H1 (cell line): ENCODE data around the gene AQP10. TPM values are rescaled to one million over a fixed set of nuclear protein-coding genes. Genes with fewer than 3 reads are reported as not detected.
"Not testable (repeated sequence)": the region's sequence is repeated elsewhere in the genome, so short reads cannot be mapped to it uniquely, and the experiment has no call there.

Experiments
- CTCF ChIA-PET: fragments of 300-600 bp; sonication (Branson Sonifier 250); formaldehyde crosslinking; loops from one replicate; lab custom pipeline; 2021; ENCODE audit not compliant: partially characterized antibody; lab: Charles Lee
- POLR2A ChIA-PET: fragments of 300-600 bp; sonication (Branson Sonifier 250); formaldehyde crosslinking; loops from one replicate; lab custom pipeline; 2021; ENCODE audit warnings: inconsistent platforms; ENCODE audit not compliant: partially characterized antibody; lab: Charles Lee
- DNase-seq, 2 experiments: peaks; one replicate each; pipeline versions ENCODE4 v3.0.0 to v3.0.0-alpha.2; 2010 to 2022; ENCODE audit warnings: low spot score in 2 of 2, low read depth in 1 of 2, mixed read lengths in 1 of 2
- FAIRE-seq: peaks from 2 replicates; lab custom pipeline; 2011; peaks lifted over from hg19 to GRCh38; lab: Jason Lieb, UNC
- H2AFZ ChIP-seq: 2 replicates; pipeline ENCODE4 v1.8.1; 2012; ENCODE audit warnings: low read length, inconsistent platforms
- H2AK5ac ChIP-seq: 2 replicates; pipeline ENCODE4 v1.6.1; 2013; ENCODE audit warnings: low read depth, low read length
- H2BK120ac ChIP-seq: replicated peaks from 2 replicates; pipeline ENCODE3; 2013; ENCODE audit warnings: low read depth, low read length, inconsistent platforms
- H2BK12ac ChIP-seq: 2 replicates; pipeline ENCODE4 v1.6.1; 2013; ENCODE audit warnings: low read depth, low read length
- H2BK15ac ChIP-seq: 2 replicates; pipeline ENCODE4 v1.6.1; 2013; ENCODE audit warnings: low read length
- H2BK20ac ChIP-seq: 2 replicates; pipeline ENCODE4 v1.6.1; 2013; ENCODE audit warnings: low read length
- H2BK5ac ChIP-seq: 2 replicates; pipeline ENCODE4 v1.6.1; 2013; ENCODE audit warnings: low read depth, low read length
- H3K14ac ChIP-seq: 2 replicates; pipeline ENCODE4 v1.6.1; 2013; ENCODE audit warnings: inconsistent platforms; ENCODE audit not compliant: insufficient read length
- H3K18ac ChIP-seq: 2 replicates; pipeline ENCODE4 v1.6.1; 2013; ENCODE audit warnings: low read length; ENCODE audit errors: extremely low read depth
- H3K23ac ChIP-seq: 2 replicates; pipeline ENCODE4 v1.6.1; 2013; ENCODE audit warnings: inconsistent platforms; ENCODE audit not compliant: insufficient read length
- H3K23me2 ChIP-seq: 2 replicates; pipeline ENCODE4 v1.6.1; 2013; ENCODE audit warnings: low read depth, low read length
- H3K27ac ChIP-seq: 2 replicates; pipeline ENCODE4 v1.6.1; 2011; ENCODE audit warnings: low read depth, low read length, inconsistent platforms
- H3K27me3 ChIP-seq, 4 experiments: replicated peaks in 1 of 4; 1 replicate in 1 of 4; 2 replicates in 3 of 4; pipeline versions ENCODE4 v1.6.1 to v1.8.1; 2011 to 2013; ENCODE audit warnings: low read length in 3 of 4, mild to moderate bottlenecking in 3 of 4, inconsistent platforms in 2 of 4, mixed read lengths in 2 of 4, moderate library complexity in 1 of 4; ENCODE audit not compliant: control insufficient read depth in 3 of 4, insufficient read depth in 3 of 4; ENCODE audit errors: extremely low read depth in 1 of 4
- H3K36me3 ChIP-seq, 4 experiments: 2 replicates each; pipeline versions ENCODE4 v1.6.1 to v1.8.1; 2011 to 2013; ENCODE audit warnings: mild to moderate bottlenecking in 4 of 4, low read length in 3 of 4, moderate library complexity in 2 of 4, control low read depth in 1 of 4, inconsistent platforms in 1 of 4; ENCODE audit not compliant: insufficient read depth in 4 of 4, control insufficient read depth in 2 of 4
- H3K4ac ChIP-seq: replicated peaks from 2 replicates; pipeline ENCODE3; 2013; ENCODE audit warnings: low read length, low read depth, mixed read lengths, inconsistent platforms; ENCODE audit not compliant: insufficient read length
- H3K4me1 ChIP-seq, 4 experiments: replicated peaks in 1 of 4; 1 replicate in 1 of 4; 2 replicates in 3 of 4; pipeline versions ENCODE4 v1.6.1 to v1.8.1; 2011 to 2013; ENCODE audit warnings: low read length in 3 of 4, inconsistent platforms in 2 of 4, mixed read lengths in 1 of 4; ENCODE audit not compliant: insufficient read depth in 4 of 4, control insufficient read depth in 3 of 4
- H3K4me2 ChIP-seq, 2 experiments: 2 replicates each; pipeline versions ENCODE4 v1.6.1 to v1.8.1; 2011 to 2013; ENCODE audit warnings: low read depth in 2 of 2, low read length in 2 of 2, control low read depth in 1 of 2, inconsistent platforms in 1 of 2, mild to moderate bottlenecking in 1 of 2; ENCODE audit not compliant: insufficient read depth in 1 of 2
- H3K4me3 ChIP-seq, 4 experiments: fragments of 200-600, 300-600 bp in 1 of 4; sonication (generic), shearing (Covaris generic), sonication (Bioruptor Twin) in 1 of 4; 2 replicates each; pipeline versions ENCODE4 v1.5.1 to v1.8.1; 2011 to 2016; ENCODE audit warnings: low read length in 4 of 4, low read depth in 3 of 4, control low read depth in 2 of 4, inconsistent platforms in 2 of 4, mild to moderate bottlenecking in 2 of 4, mixed read lengths in 1 of 4, moderate library complexity in 1 of 4; ENCODE audit not compliant: insufficient read depth in 2 of 4; ENCODE audit errors: extremely low read depth in 1 of 4
- H3K56ac ChIP-seq: replicated peaks from 2 replicates; pipeline ENCODE3; 2013; ENCODE audit warnings: low read depth, mild to moderate bottlenecking, mixed read lengths, low read length, inconsistent platforms; ENCODE audit not compliant: insufficient read length
- H3K79me1 ChIP-seq: 2 replicates; pipeline ENCODE4 v1.6.1; 2013; ENCODE audit warnings: low read depth, low read length, control low read depth
- H3K79me2 ChIP-seq, 2 experiments: 2 replicates each; pipeline versions ENCODE4 v1.6.1 to v1.8.1; 2012 to 2013; ENCODE audit warnings: low read length in 2 of 2, mild to moderate bottlenecking in 2 of 2, inconsistent platforms in 1 of 2; ENCODE audit not compliant: insufficient read depth in 2 of 2, control insufficient read depth in 1 of 2
- H3K9ac ChIP-seq, 4 experiments: replicated peaks in 1 of 4; 1 replicate in 1 of 4; 2 replicates in 3 of 4; pipeline versions ENCODE4 v1.6.1 to v1.8.1; 2011 to 2013; ENCODE audit warnings: low read depth in 3 of 4, low read length in 3 of 4, control low read depth in 2 of 4, mild to moderate bottlenecking in 2 of 4, moderate library complexity in 2 of 4, inconsistent platforms in 1 of 4; ENCODE audit errors: extremely low read depth in 1 of 4
- H3K9me3 ChIP-seq, 2 experiments: 2 replicates each; pipeline versions ENCODE4 v1.6.1 to v1.8.1; 2012 to 2013; ENCODE audit warnings: mild to moderate bottlenecking in 2 of 2, moderate library complexity in 2 of 2, control low read depth in 1 of 2, inconsistent platforms in 1 of 2, low read depth in 1 of 2, low read length in 1 of 2, mixed read lengths in 1 of 2; ENCODE audit not compliant: insufficient read depth in 2 of 2
- H4K20me1 ChIP-seq, 2 experiments: replicated peaks in 1 of 2; 2 replicates each; pipeline versions ENCODE3 to v1.8.1; 2011 to 2013; ENCODE audit warnings: inconsistent platforms in 2 of 2, low read length in 2 of 2, mild to moderate bottlenecking in 1 of 2; ENCODE audit not compliant: insufficient read depth in 2 of 2, control insufficient read depth in 1 of 2
- H4K5ac ChIP-seq: 2 replicates; pipeline ENCODE4 v1.6.1; 2013; ENCODE audit warnings: low read length, low read depth, mixed read lengths, inconsistent platforms; ENCODE audit not compliant: insufficient read length
- H4K8ac ChIP-seq: 2 replicates; pipeline ENCODE4 v1.8.0; 2013; ENCODE audit warnings: mild to moderate bottlenecking, moderate library complexity, low read length, inconsistent platforms; ENCODE audit not compliant: insufficient read depth; ENCODE audit errors: extremely low read depth
- H4K91ac ChIP-seq: replicated peaks from 2 replicates; pipeline ENCODE3; 2013; ENCODE audit warnings: low read length, mixed read lengths, inconsistent platforms; ENCODE audit not compliant: insufficient read length
- polyA plus RNA-seq, 7 experiments: library from polyadenylated mRNA; depleted of rRNA in 3 of 7; stranded (reverse) in 5 of 7; unstranded in 2 of 7; fragments of >200 nt in 5 of 7; fragments of 200-250 nt in 2 of 7; gene quantifications; 1 replicate in 5 of 7; 2 replicates in 1 of 7; 4 replicates in 1 of 7; pipeline versions ENCODE4 v1.2.1 to v1.2.3, GENCODE V29; 2011 to 2013; ENCODE audit warnings: missing spikeins in 2 of 7, mixed read lengths in 2 of 7
- total RNA-seq: library from RNA; stranded (reverse); fragmentation: NEBNext Ultra II Directional; extraction: Animal tissue kit (Norgen Biotek cat#: 25700); gene quantifications from 2 replicates; pipeline ENCODE4 v1.2.1, GENCODE V29; 2021

The AQP10 gene
- total and polyA plus RNA-seq, 2 of the 8 experiments (the other 6 are each of a cell fraction or from before 2014, with no cell fraction given) = not detected

DNA sequence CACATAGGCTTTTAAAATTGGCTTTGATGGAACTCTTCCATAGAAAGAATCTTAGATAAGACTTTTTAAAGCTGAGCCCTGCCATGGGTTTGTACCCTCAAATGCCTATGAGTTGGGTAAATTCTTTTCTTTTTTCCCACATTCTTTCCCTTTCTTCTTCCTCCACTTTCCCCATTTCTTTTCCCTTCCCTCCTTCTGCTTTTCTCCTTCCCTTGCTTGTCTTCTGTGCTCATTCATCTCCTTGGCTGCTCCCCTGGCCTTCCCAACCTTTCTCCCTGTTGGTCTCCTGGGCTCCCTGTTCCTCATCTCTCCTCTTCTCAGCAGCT lies 679 bp downstream of the AQP10 start:
- H3K4ac ChIP-seq, H3K23me2 ChIP-seq, H2BK15ac ChIP-seq, H2BK120ac ChIP-seq, H3K9me3 ChIP-seq, H3K4me3 ChIP-seq, H3K56ac ChIP-seq, H4K5ac ChIP-seq, H3K18ac ChIP-seq, H3K36me3 ChIP-seq, H3K4me1 ChIP-seq, H3K27me3 ChIP-seq, H3K79me1 ChIP-seq, H2AK5ac ChIP-seq, DNase-seq, H3K27ac ChIP-seq, H4K8ac ChIP-seq, H2BK5ac ChIP-seq, H2BK12ac ChIP-seq, FAIRE-seq, H3K79me2 ChIP-seq, H2BK20ac ChIP-seq, H4K91ac ChIP-seq, H2AFZ ChIP-seq, H3K9ac ChIP-seq, H3K4me2 ChIP-seq, H3K14ac ChIP-seq, H3K23ac ChIP-seq, H4K20me1 ChIP-seq: not testable (repeated sequence)
- POLR2A ChIA-PET = interaction anchor here (1.0 kb wide), 1 partner anchor 17 kb away, joined by 3 read pairs; no protein-coding TSS in a partner anchor
- CTCF ChIA-PET = interaction anchor here (1.4 to 21.7 kb wide), 3 partner anchors 16 to 45 kb away, joined by 3 to 507 read pairs (median 4); no protein-coding TSS in a partner anchor
